Measurements from ENCODE around the gene RAP1A. TPM values are rescaled to one million over a fixed set of nuclear protein-coding genes. Genes with fewer than 3 reads are reported as not detected.

RAP1A gene
- polyA plus RNA-seq, 3 donors = 41.2 to 79.1 (median 75.3) TPM

GRCh38 chr1:111577814-111578213, 41.8 kb upstream of the RAP1A start:
- Mint-ChIP-seq H3K27me3 (ENCODE audit: low read depth in 3 of 3) (peaks cover 0 to 7% (median 0%) of the 10 kb centered on the region in 3 donors), H3K9me3 (no peaks in the 10 kb centered on the region), H3K4me3 (no peak overlapping the region), H3K4me1 (no peaks in the 10 kb centered on the region), H3K27ac (no peak overlapping the region), H3K36me3 (no peaks in the 10 kb centered on the region)
- Histone ChIP-seq H3K4me1 (ENCODE audit: control insufficient read depth in 1 of 2, insufficient read depth in 2 of 2, low read length in 2 of 2) (no peaks in the 10 kb centered on the region), H3K27me3 (ENCODE audit: control insufficient read depth in 2 of 2, insufficient read depth in 2 of 2, low read length in 2 of 2) (no peaks in the 10 kb centered on the region), H2AFZ (ENCODE audit: insufficient read depth, low read depth, low read length, poor library complexity, severe bottlenecking) (no peak overlapping the region), H3K4me3 (replicated peaks in 1 of 3; ENCODE audit: low read depth in 2 of 3, low read length in 3 of 3) (no peak overlapping the region), H3K4me2 (replicated peaks; ENCODE audit: extremely low read depth, low read length, poor library complexity, severe bottlenecking) (no peak overlapping the region), H3K9ac (ENCODE audit: insufficient read depth, low read length, poor library complexity, severe bottlenecking) (no peak overlapping the region), H3K36me3 (replicated peaks in 1 of 2; ENCODE audit: control insufficient read depth in 1 of 2, insufficient read depth in 2 of 2, low read length in 2 of 2) (no peaks in the 10 kb centered on the region), H3K9me3 (replicated peaks in 1 of 2; ENCODE audit: control insufficient read depth in 1 of 2, insufficient read depth in 1 of 2, low read length in 2 of 2) (no peaks in the 10 kb centered on the region), H4K20me1 (ENCODE audit: insufficient read depth, low read length) (no peaks in the 10 kb centered on the region), H3K27ac (ENCODE audit: low read depth in 1 of 2, low read length in 2 of 2) (no peak overlapping the region), H3K79me2 (ENCODE audit: insufficient read depth, low read length) (no peaks in the 10 kb centered on the region)
- no peak for DNase-seq
- 100% methylated on average over 1 of the region's 2 CpGs for WGBS (ENCODE audit: insufficient coverage)
- intact Hi-C loops (cut with micrococcal nuclease) = no loop called here
- TF ChIP-seq CTCF (IDR thresholded peaks at IDR 0.05) = no peak

- DNase-seq = no peak
- Mint-ChIP-seq H3K27ac (no peak overlapping the region), H3K9me3 (no peaks in the 10 kb centered on the region), H3K27me3 (ENCODE audit: low read depth in 3 of 3) (peaks cover 0 to 7% (median 0%) of the 10 kb centered on the region in 3 donors), H3K36me3 (no peaks in the 10 kb centered on the region), H3K4me1 (no peaks in the 10 kb centered on the region), H3K4me3 (no peak overlapping the region)
- Histone ChIP-seq H2AFZ (ENCODE audit: insufficient read depth, low read depth, low read length, poor library complexity, severe bottlenecking) (no peak overlapping the region), H3K4me2 (replicated peaks; ENCODE audit: extremely low read depth, low read length, poor library complexity, severe bottlenecking) (no peak overlapping the region), H3K4me1 (ENCODE audit: control insufficient read depth in 1 of 2, insufficient read depth in 2 of 2, low read length in 2 of 2) (no peaks in the 10 kb centered on the region), H3K79me2 (ENCODE audit: insufficient read depth, low read length) (no peaks in the 10 kb centered on the region), H4K20me1 (ENCODE audit: insufficient read depth, low read length) (no peaks in the 10 kb centered on the region), H3K4me3 (replicated peaks in 1 of 3; ENCODE audit: low read depth in 2 of 3, low read length in 3 of 3) (no peak overlapping the region), H3K9me3 (replicated peaks in 1 of 2; ENCODE audit: control insufficient read depth in 1 of 2, insufficient read depth in 1 of 2, low read length in 2 of 2) (no peaks in the 10 kb centered on the region), H3K27me3 (ENCODE audit: control insufficient read depth in 2 of 2, insufficient read depth in 2 of 2, low read length in 2 of 2) (no peaks in the 10 kb centered on the region), H3K27ac (ENCODE audit: low read depth in 1 of 2, low read length in 2 of 2) (no peak overlapping the region), H3K36me3 (replicated peaks in 1 of 2; ENCODE audit: control insufficient read depth in 1 of 2, insufficient read depth in 2 of 2, low read length in 2 of 2) (no peaks in the 10 kb centered on the region), H3K9ac (ENCODE audit: insufficient read depth, low read length, poor library complexity, severe bottlenecking) (no peak overlapping the region)
- 86% methylated on average over 1 of the region's 2 CpGs for WGBS (ENCODE audit: insufficient coverage)
- no peak for TF ChIP-seq CTCF (IDR thresholded peaks at IDR 0.05)
- intact Hi-C loops (cut with micrococcal nuclease) = no loop called here
These were observed 38.4 kb upstream of the RAP1A start for GRCh38 chr1:111581166-111581565.

Data from CD14-positive monocyte (primary cell).